ENCODE results near the gene P4HA2.

Gene P4HA2

GRCh38 chr5:132246806-132247205, 19.2 kb upstream of the P4HA2 start:
- no peak for DNase-seq

- no peak for DNase-seq
Observed at GRCh38 chr5:132245593-132245992, 17.9 kb upstream of the P4HA2 start.

DNA sequence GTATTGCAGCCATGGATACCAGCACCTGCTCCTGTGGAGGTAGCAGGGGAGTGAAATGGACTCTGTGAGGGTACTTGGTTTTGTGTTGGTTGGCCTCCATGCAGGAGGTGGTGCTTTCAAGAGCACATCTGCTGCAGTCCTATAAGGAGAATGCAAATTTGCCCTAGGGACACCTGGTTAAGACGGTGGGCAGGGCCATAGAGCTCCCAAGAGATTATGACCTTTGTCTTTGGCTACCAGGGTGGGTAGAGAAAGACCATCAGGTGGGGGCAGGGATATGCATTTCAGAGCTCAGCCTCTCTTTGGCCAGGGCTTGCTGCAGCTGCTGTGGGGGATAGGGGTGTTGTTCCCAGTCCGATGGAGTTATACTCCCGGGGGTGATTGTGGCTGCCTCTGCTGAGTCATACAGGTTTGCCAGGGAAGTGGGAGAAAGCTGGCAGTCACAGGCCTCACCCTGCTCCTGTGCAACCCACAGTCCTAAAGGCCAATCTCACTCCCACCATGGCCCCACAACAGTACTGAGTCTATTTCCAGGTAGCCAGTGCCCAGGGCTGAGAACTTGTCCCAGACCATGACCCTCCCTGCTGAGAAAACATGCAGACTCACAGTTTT, 15.8 kb upstream of the P4HA2 start:
- DNase-seq: no peak

DNA sequence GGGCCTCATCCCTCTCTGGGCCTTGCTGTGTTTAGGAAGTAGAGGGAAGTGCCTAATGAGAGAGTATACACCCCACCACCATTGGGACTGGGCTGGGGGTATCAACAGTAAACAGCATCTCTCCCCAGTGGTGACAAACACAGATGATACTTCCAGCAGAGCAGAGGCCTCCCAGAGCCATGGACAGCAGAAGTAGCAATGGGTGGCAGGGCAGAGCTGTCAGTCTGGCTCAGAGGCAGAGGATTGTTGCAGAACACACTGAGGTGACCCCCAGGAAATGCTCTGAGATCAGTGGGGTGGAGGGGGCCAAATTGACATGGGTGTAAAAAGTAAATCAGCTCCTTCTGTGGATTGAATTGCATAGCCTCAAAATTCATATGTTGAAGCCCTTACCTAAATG, 12.1 kb upstream of the P4HA2 start:
- no peak for DNase-seq

DNA sequence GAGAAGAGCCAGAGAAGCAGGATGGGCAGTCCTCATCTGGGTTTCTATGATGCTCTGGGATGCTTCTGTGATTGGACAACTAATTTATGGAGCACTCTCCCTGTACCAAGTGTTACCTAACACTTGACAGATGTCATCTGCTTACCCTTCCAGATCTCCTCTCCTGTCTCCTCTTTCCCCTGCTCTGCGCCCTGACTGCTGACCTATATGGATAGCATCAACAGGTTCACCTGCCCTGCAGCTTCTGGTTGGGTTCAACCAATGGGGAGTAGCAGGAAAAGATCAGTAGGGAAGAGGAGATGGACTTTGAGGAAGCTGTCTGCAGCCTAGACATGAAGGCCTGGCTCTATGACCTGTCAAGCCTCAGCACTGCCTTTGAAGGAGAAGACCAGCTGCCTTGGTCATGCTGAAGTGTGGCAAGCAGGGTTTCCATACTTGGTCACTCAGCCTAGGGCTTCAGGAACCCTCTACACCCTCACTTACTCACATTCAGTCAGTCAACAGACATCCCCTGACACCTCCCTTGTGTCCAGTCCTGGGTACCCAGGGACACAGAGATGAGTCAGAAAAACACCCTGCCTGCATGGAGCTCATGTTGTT, 11.3 kb upstream of the P4HA2 start:
- DNase-seq: no peak

DNA sequence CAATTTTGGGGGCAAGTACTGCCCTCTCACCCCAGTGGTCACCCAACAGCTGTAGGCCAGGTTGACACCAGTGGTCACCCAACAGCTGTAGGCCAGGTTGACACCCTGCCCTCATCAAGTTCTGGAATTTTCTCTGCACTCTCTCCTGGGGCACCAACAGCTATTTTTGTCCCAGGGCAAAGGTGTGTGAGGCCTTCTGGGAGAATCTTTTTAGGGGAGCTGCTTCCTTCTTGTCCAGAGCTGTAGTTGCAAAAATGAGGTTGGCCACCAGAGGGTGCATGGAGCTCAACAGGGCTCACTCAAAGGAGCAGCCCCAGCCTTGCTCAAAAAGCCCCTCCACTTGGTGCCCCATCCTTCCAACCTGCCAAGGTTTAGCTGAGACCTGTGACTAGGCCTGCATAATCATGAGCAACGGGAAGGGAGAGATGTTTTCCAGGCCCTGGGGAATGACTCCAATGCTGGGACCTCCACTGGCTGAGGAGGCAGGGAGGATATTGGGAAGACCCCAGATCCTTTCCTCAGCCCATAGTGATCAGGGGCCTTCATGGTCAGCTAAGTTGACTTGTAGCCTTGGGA, 10.6 kb upstream of the P4HA2 start:
- peak; percentile 58 for DNase-seq

DNA sequence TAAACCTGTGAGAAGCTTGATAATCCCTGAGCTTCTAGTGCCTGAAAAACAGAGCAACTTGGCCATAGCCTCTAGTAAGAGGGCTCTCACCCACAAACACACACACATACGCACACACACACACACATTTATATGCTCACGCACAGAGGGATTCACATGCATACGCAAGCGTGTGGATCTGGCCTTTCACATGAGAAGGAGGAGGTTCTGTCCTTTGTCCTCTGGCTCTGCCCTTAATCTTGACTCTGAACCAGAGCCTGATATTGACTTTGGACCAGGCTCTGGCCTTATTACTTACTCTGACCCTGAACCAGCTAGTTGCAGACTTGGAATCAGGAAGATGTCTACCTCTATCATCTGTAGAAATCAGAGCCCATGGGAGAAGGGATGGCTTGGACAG, 10.0 kb upstream of the P4HA2 start:
- DNase-seq: no peak

DNA sequence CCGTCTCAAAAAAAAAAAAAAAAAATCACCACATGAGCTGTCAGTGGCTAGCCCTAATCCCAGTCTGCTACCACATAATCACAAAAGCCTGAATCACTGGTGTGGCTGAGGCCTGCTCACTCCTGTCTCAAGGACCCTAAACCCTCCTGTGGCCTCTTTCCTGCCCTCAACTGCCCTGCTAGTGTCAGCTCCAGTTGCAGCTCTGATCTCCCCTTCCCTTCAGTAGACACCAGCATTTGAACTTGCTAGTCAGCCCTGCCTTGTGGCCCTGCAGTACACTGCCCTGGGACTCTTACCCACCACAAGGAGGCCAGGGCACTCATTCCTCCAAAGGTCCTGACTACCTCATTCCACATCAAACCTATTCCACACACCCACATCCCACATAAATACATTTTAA, 9.5 kb upstream of the P4HA2 start:
- DNase-seq: no peak

DNA sequence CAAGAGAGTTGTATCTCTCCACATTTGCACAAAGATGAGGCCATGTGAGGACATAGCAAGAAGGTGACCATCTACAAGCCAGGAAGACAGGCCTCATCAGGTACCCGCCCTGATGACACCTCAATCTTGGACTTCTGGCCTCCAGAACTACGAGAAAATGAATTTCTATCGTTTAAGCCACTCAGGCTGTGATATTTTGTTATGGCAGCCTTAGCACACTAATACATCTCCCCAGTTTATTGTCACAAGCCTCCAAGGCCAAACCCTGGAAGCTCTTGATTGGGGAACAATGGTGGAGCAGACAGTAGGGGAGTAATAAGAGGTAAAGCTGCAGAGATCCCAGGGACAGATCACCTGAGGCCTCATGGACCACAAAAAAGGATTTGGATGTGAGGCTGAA, 7.7 kb upstream of the P4HA2 start:
- no peak for DNase-seq

GRCh38 chr5:132234684-132235062, 7.0 kb upstream of the P4HA2 start:
- no peak for DNase-seq

- DNase-seq: no peak
Observed at GRCh38 chr5:132233811-132234683, 6.4 kb upstream of the P4HA2 start.

GRCh38 chr5:132233081-132233480, 5.4 kb upstream of the P4HA2 start:
- DNase-seq: no peak

DNA sequence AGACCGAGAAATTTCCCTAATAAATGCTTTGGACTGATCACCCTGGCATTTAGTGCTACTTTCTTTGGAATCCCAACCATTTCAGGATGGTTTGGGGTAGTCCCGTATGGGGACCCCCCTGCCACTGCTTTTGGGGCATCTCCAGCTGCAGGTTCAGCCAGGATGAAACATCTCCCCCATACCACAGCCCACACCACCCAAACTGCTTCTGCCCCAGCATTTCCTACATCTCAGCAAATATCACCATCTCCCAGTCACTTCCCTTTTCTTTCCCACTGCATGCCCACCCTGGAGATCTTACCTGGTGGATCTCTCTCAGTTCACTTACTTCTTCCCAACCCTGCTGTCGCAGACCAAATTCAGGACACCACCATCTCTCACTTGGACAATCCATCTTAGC, 4.8 kb upstream of the P4HA2 start:
- no peak for DNase-seq

GRCh38 chr5:132230871-132231270, 3.2 kb upstream of the P4HA2 start:
- no peak for DNase-seq

GRCh38 chr5:132229236-132229635, 1.6 kb upstream of the P4HA2 start:
- DNase-seq: no peak

DNA sequence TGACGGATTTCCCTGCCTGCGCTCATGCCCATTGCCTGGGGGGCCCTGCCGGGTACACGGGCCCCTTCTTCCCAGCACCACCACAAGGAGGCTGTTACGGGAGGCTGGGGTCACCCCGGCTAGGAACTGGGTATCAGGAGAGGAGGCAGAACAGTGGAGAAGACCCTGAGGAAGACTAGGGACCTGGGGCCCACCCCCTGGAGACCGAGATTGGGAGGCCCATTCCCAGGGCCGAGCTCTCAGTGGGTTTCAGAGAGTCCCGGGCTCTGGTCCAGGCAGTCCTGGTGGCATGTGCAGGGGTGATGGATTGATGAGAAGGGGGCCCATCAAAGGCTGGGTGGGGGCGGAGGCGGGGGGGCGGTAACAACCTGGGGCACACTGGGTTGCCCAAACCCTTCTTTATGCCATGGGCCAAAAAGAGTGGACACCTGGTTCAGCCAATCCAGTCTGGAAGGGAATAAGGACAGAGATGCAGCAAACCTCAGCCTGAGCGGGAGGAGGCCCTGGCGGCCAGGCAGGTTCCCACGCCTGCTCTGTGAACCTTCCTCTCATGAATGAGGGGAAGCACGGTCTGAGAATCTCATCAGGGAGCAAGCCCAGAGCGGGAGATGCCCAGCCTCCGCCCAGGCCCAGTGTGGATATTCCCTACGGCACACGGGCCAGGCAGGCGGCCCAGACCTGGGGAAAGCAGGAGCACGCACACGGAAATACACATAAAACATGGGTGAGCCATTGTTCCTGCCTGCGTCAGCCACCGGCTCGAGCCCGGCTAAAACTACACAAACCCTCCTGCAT, 785 bp upstream of the P4HA2 start:
- DNase-seq: no peak

DNA sequence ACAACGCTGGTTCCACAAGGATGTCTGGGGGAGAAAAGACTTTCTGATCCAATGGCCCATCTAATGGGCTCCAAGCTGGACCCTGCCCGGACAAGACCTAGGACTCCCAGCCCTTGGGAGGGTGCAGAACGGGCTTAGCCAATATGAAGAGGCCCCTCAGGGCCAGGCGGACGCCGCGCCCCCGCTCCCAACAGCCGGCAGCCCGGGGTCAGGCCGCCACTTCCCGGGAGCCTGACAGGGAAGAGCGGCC, 493 bp downstream of the P4HA2 start:
- no peak for DNase-seq

DNA sequence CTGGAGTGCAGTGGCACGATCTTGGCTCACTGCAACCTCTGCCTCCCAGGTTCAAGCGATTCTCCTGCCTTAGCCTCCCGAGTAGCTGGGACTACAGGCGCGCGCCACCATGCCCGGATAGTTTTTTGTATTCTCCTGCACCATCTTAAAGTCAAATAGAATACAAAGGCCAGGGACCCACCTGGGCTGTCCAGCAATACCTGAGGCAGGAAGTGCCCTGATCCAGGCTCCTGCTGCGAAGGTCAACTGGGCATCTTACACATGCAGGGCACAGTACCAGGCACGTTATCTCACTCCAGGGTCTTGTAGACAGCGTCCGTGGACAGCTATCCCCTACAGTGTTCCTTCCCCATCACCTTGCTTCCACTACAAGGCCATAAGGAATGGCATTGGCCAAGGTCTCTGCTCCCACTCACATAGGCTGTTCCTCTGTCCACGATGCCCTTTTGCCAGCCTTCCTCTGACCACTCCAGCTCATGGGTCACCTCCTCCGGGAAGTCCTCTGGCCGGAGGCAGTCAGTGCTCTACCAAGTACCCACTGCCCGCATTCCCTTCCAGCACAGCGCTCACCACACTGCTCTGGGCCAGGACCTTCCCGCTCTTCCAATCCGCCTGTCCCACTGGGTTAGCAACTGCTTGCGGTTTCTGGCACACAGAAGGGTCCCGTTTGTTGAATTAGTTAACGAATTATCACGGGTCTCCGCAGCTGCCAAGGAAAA, 978 bp downstream of the P4HA2 start:
- no peak for DNase-seq

DNA sequence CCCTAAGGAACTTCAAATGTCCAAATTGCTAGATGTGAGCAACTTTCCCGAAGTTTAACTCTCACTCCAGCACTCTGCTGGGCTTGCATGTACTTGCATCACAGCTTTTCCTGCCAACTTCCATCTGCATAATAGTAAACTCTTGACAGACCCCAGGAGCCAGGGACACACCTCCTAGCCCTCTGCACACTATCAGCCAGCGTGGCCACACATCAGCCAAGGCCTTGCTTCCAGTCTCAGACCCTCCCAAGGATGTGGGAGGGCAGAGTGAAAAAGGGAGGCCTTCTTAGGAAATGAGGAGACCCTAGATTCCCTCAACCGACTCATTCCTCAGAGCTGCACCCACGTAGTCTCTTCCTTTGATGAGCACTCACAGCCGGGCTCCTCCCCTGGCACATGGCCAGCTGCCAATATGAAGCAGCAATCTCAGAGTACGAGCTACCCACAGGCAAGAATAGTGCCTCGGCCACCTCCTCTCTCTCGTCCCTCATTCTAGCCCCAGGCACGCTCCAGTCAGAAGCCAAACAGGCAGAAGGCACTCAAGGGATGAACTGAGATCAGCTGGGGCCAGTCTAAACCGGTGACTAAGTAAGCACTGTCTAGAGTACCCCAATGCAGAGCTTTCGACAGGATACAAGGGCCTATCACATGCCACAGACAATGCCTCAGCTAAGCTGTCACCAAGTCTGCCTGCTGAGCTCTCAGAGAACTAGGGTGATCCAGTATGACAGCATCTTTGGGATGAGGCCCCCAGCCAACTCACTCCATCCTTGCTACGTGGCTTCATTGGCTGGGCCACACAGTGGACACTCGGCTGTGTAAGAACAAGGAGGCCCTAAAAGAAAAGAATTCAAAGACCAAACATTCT, 2.3 kb downstream of the P4HA2 start:
- no peak for DNase-seq

- DNase-seq: no peak
Observed at GRCh38 chr5:132224716-132225115, 2.9 kb downstream of the P4HA2 start.

DNA sequence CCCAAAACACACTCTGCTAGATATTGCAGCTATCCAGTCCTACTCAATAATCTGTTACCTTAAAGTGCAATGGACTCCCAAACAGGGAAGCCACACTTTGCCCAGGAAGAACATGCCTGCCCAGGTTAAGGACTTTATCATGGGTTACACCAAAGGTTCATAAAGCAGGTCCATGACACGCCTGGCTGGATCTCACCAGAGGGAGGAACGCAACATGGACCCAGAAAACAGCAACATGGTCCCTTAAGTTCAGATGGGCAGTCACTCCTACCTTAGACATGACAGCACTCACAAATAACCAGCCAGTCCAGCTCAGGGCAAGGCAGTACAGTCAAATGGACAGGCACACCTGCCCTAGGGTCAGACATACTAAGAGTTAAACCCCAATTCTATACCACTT, 3.8 kb downstream of the P4HA2 start:
- no peak for DNase-seq

GRCh38 chr5:132222649-132223038, 5.0 kb downstream of the P4HA2 start:
- DNase-seq: no peak

Data from T-helper 9 cell (primary cell).